Measurements from ENCODE around the gene SIGLEC7.

Gene SIGLEC7

DNA sequence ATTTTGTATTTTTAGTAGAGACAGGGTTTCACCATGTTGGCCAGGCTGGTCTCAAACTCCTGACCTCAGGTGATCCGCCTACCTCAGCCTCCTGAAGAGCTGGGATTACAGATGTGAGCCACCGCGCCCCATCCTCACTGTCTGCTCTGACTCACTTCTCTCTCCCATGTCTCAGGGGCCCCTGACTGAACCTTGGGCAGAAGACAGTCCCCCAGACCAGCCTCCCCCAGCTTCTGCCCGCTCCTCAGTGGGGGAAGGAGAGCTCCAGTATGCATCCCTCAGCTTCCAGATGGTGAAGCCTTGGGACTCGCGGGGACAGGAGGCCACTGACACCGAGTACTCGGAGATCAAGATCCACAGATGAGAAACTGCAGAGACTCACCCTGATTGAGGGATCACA, 12.4 kb upstream of the SIGLEC7 start:
- TF ChIP-seq, protein P1, sequence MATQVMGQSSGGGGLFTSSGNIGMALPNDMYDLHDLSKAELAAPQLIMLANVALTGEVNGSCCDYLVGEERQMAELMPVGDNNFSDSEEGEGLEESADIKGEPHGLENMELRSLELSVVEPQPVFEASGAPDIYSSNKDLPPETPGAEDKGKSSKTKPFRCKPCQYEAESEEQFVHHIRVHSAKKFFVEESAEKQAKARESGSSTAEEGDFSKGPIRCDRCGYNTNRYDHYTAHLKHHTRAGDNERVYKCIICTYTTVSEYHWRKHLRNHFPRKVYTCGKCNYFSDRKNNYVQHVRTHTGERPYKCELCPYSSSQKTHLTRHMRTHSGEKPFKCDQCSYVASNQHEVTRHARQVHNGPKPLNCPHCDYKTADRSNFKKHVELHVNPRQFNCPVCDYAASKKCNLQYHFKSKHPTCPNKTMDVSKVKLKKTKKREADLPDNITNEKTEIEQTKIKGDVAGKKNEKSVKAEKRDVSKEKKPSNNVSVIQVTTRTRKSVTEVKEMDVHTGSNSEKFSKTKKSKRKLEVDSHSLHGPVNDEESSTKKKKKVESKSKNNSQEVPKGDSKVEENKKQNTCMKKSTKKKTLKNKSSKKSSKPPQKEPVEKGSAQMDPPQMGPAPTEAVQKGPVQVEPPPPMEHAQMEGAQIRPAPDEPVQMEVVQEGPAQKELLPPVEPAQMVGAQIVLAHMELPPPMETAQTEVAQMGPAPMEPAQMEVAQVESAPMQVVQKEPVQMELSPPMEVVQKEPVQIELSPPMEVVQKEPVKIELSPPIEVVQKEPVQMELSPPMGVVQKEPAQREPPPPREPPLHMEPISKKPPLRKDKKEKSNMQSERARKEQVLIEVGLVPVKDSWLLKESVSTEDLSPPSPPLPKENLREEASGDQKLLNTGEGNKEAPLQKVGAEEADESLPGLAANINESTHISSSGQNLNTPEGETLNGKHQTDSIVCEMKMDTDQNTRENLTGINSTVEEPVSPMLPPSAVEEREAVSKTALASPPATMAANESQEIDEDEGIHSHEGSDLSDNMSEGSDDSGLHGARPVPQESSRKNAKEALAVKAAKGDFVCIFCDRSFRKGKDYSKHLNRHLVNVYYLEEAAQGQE (IDR thresholded peaks at IDR 0.05; ENCODE audit: low read depth): no peak

DNA sequence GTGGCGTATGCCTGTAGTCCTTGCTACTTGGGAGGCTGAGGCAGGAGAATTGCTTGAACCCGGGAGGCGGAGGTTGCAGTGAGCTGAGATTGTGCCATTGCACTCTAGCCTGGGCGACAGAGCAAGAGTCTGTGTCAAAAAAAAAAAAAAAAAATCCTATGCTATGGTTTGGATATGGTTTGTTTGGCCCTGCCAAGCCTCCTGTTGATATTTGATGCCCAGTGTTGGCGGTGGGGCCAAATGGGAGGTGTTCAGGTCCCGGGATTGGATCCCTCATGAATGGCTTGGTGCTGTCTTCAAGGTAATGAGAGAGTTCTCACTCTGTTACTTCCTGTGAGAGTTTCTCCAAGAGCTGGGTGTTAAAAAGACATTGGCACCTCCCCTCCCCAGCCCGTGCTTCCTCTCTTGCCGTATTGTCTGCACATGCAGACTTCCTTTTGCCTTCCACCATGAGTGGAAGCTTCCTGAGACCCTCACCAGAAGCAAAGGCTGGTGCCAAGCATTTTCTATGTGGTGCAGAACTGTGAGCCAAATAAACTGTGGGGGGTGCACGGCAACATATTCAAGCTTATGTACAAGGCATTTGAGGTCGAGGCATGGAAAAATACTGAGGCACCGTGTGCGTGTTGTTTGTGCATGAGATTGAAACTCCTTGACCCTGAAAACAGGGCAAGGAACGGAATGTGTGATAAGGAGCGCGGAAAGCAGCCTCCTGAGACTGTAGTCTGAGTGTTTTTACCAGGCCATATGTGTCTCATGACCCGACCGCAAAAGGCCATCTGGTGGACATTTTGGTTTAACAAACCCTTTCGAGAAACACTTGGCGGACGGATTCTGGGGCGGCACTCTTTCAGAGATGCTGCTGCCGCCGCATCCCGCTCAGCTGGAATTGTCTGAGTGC, 10.1 kb upstream of the SIGLEC7 start:
- no peak for TF ChIP-seq EP300 (IDR thresholded peaks at IDR 0.05; ENCODE audit: borderline replicate concordance)
- no peak for TF ChIP-seq CREB1 (IDR thresholded peaks at IDR 0.05; ENCODE audit: low read depth)
- TF ChIP-seq YY1 (IDR thresholded peaks at IDR 0.05; ENCODE audit: low read depth): no peak
- TF ChIP-seq, protein P2, sequence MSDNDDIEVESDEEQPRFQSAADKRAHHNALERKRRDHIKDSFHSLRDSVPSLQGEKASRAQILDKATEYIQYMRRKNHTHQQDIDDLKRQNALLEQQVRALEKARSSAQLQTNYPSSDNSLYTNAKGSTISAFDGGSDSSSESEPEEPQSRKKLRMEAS (IDR thresholded peaks at IDR 0.05): no peak

DNA sequence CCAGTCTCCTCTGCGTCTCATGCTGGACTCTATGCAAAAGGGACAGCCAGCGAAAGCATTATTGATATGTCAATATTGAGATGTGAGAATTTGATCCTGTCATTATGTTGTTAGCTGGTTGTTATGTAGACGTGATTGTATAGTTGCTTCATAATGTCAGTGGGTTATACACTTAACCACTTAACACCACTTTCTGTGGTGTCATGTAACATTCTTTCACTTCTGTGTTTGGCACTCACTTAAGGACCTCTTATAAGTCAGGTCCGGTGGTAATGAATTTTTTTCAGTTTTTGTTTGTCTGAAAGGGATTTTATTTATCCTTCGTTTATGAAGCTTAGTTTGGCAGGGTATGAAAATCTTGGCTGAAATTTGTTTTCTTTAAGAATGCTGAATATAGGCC, 7.1 kb upstream of the SIGLEC7 start:
- TF ChIP-seq, protein P2 (IDR thresholded peaks at IDR 0.05): no peak
- TF ChIP-seq TAF1 (IDR thresholded peaks at IDR 0.05; ENCODE audit: low read depth): no peak
- no peak for TF ChIP-seq TEAD4 (IDR thresholded peaks at IDR 0.05)
- no peak for TF ChIP-seq EGR1 (IDR thresholded peaks at IDR 0.05)
- no peak for TF ChIP-seq RAD21 (IDR thresholded peaks at IDR 0.05; ENCODE audit: low read depth)
- no peak for TF ChIP-seq NFIC (IDR thresholded peaks at IDR 0.05)
- no peak for TF ChIP-seq EP300 (IDR thresholded peaks at IDR 0.05; ENCODE audit: borderline replicate concordance)
- TF ChIP-seq ZBTB7A (IDR thresholded peaks at IDR 0.05; ENCODE audit: low read depth): no peak
- no peak for TF ChIP-seq TCF12 (IDR thresholded peaks at IDR 0.05; ENCODE audit: low read depth)
- TF ChIP-seq, protein P3, sequence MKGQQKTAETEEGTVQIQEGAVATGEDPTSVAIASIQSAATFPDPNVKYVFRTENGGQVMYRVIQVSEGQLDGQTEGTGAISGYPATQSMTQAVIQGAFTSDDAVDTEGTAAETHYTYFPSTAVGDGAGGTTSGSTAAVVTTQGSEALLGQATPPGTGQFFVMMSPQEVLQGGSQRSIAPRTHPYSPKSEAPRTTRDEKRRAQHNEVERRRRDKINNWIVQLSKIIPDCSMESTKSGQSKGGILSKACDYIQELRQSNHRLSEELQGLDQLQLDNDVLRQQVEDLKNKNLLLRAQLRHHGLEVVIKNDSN (IDR thresholded peaks at IDR 0.05): no peak
- no peak for TF ChIP-seq CREB1 (IDR thresholded peaks at IDR 0.05; ENCODE audit: low read depth)
- TF ChIP-seq, protein P1 (IDR thresholded peaks at IDR 0.05; ENCODE audit: low read depth): no peak
- TF ChIP-seq FOXM1 (IDR thresholded peaks at IDR 0.05; ENCODE audit: borderline replicate concordance, low read depth): no peak
- TF ChIP-seq YY1 (IDR thresholded peaks at IDR 0.05; ENCODE audit: low read depth): no peak
- TF ChIP-seq CEBPB (IDR thresholded peaks at IDR 0.05): no peak

DNA sequence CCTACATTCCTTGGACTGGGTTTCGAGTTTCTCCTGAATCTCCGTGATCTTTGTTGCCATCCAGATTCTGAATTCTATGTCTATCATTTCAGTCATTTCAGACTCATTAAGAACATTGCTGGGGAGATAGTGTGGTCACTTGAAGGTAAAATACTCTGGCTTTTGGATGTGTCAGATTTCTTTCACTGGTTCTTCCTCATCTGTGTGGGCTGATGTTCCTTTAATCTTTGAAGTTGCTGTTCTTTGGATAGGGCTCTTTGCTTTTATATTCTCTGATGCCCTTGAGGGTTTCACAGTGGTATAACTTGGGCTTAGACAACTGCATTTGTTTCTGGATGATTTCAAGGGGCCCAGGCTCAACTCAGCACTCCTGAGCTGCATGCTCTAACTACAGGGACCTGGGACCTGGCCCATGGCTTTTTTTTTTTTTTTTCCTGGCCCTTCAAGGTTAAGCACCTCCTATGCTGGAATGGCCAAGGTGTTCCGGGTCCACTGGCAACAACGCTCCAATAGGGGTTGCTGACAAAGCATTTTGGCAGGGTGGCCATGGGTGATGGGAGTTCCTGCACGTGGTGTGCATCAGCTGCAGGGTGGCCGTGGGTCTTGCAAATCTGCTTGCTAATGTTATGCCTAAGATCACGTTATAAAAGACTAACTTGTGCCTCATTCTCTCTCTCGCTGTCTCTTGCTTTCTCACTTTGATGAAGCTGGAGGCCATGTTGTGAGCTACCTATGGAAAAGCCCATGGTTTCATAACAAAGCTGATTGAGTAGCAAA, 5.9 kb upstream of the SIGLEC7 start:
- no peak for TF ChIP-seq FOXM1 (IDR thresholded peaks at IDR 0.05; ENCODE audit: borderline replicate concordance, low read depth)
- TF ChIP-seq, protein P2 (IDR thresholded peaks at IDR 0.05): no peak

DNA sequence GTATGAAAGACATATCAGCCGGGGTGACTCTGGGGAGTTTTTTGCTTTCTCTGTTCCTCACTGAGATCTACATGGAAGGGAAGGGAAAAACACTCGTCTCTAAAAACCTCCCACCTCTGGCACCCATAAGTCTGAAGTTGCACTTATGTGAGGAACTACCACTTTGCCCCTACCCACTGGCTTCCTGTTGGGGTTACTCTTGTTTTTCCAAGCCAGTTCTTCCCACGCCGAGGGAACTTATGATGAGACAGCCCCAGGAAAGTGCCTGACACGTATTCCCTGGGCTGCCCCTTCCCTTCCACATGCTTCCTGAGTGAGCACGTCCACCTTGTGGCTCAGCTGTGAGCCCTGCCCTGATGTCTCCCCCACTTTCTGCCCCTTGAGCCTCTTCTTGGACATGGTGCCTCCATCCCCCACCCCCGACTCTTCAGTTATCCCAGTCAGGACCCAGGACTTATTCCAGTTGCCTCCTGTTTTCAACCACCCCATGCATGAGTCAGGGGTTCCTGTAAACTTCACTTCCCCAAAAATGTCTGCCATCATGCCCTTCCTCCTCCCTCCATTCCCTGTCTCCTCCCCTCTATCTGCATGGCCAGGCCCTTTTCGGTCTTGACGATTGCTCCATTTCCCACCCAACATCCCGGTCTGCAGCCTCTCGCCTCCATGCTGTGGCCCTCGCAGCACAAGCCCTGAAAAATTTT, 5.1 kb upstream of the SIGLEC7 start:
- TF ChIP-seq, protein P1 (IDR thresholded peaks at IDR 0.05; ENCODE audit: low read depth): no peak
- TF ChIP-seq, protein P3 (IDR thresholded peaks at IDR 0.05): no peak
- no peak for TF ChIP-seq CEBPB (IDR thresholded peaks at IDR 0.05)
- no peak for TF ChIP-seq ZBTB7A (IDR thresholded peaks at IDR 0.05; ENCODE audit: low read depth)

Measured in Ishikawa (cell line).